ENCODE results near the gene SERPING1.

SERPING1 gene

DNA sequence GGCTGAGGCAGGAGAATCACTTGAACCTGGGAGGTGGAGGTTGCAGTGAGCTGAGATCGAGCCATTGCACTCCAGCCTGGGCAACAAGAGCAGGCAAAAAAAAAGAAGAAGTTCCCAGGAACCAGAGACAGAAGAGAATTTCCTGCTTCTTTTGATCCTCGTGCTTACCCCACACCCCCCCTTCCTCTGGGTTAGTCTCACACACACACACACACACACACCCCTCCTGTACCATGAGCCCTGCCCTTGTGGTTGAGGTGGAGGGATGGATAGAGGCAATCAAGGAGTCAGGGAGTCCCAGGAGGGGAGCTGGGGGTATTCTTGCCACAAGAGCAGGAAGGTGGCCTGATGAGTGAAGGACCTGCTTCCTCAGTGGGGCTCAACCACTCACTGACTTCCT lies 25.9 kb upstream of the SERPING1 start:
- no peak for DNase-seq (ENCODE audit: insufficient read length, low spot score)
- FAIRE-seq = no peak
- TF ChIP-seq CTCF (IDR thresholded peaks at IDR 0.05; ENCODE audit: insufficient read depth, missing control alignments) = no peak

DNA sequence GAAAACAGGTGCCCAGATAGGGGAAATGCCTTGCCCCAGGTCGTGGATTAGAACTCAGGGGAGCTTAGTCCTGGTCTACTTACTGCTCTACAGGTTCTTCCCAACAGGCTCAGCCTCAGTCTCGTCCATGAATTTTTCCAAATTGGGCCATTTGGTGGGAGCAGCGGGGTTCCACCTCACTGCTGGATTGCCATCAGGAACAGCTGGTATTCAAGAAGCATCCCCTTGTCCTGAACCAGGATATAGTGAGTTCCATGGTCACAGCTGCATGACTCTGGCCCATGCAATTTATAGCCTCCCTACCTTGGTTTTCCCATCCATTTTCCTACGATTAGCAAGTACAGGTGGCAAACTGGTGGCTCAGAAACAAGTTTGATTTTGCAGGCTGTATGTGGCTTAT lies 23.4 kb upstream of the SERPING1 start:
- no peak for TF ChIP-seq CTCF (IDR thresholded peaks at IDR 0.05; ENCODE audit: insufficient read depth, missing control alignments)
- DNase-seq (ENCODE audit: insufficient read length, low spot score) (no peak), FAIRE-seq (no peak)

DNA sequence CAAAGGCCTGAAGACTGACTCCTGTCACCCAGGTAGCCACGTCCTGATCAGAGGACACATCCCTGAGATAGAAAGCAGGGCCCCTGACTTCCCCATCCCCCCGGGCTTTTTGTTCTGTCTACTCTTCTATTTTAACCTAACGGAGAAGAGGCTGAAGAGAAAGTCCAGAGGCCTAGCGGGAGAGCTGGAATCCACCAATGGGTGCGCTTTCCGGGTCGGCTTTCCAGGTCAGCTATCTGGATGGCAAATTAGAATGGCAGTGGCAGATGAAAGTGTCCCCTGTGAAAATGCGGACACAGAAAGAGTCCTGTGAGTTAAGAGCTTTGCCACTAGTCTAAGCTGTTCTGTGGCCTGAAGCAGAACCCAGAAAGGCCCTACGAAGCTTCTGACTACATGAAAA lies 13.1 kb upstream of the SERPING1 start:
- FAIRE-seq (no peak), DNase-seq (ENCODE audit: insufficient read length, low spot score) (no peak)

GRCh38 chr11:57585301-57585700 lies 12.2 kb upstream of the SERPING1 start:
- TF ChIP-seq CTCF (IDR thresholded peaks at IDR 0.05; ENCODE audit: insufficient read depth, missing control alignments) = no peak
- no peak for FAIRE-seq
- DNase-seq (ENCODE audit: insufficient read length, low spot score) = no peak

More for the DNA sequence above, 13.1 kb upstream of the SERPING1 start:
- TF ChIP-seq CTCF (IDR thresholded peaks at IDR 0.05; ENCODE audit: insufficient read depth, missing control alignments) = no peak

DNA sequence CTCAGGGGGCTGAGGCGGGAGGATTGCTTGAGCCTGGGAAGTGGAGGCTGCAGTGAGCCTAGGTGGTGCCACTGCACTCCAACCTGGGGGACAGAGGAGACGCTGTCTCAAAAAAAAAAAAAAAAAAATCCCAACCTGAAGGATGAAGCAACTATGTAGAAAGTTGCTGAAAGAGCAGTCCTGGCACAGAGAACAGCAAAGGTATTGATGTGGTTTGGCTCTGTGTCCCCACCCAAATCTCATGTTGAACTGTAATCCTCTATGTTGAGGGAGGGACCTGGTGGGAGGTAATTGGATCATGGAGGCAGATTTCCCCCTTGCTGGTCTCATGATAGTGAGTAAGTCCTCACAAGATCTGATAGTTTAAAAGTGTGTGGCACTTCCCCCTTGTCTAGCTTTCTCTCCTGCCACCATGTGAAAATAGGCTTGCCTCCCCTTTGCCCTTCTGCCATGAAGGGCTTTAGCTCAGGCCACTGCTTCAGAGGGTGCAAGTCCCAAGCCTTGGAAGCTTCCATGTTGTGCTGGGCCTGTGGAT lies 10.7 kb upstream of the SERPING1 start:
- no peak for DNase-seq (ENCODE audit: insufficient read length, low spot score)
- FAIRE-seq = no peak
- TF ChIP-seq CTCF (IDR thresholded peaks at IDR 0.05; ENCODE audit: insufficient read depth, missing control alignments) = no peak

- no peak for FAIRE-seq
- DNase-seq (ENCODE audit: insufficient read length, low spot score) = no peak
- no peak for TF ChIP-seq CTCF (IDR thresholded peaks at IDR 0.05; ENCODE audit: insufficient read depth, missing control alignments)
These were observed 9.3 kb upstream of the SERPING1 start for GRCh38 chr11:57588046-57588710.

GRCh38 chr11:57596266-57596885 lies 1.1 kb upstream of the SERPING1 start:
- FAIRE-seq (no peak), DNase-seq (ENCODE audit: insufficient read length, low spot score) (no peak)
- TF ChIP-seq CTCF (IDR thresholded peaks at IDR 0.05; ENCODE audit: insufficient read depth, missing control alignments) = no peak
